NCI-H1092 treated with DMSO at 0.1 percent for 48 hours (cell line): ENCODE measurements around the gene MCTP1.

ENCODE experiments used
- DNase-seq: peaks from one replicate; lab custom pipeline; 2025; lab: John Stamatoyannopoulos, UW

MCTP1 gene

GRCh38 chr5:94693845-94694370 lies 591.0 kb downstream of the MCTP1 start:
- no peak for DNase-seq

- peak; percentile 51 for DNase-seq
Observed at GRCh38 chr5:94693043-94693822, 591.7 kb downstream of the MCTP1 start.

GRCh38 chr5:94692581-94692980 lies 592.3 kb downstream of the MCTP1 start:
- DNase-seq, result peak; percentile 44

GRCh38 chr5:94691949-94692348 lies 592.9 kb downstream of the MCTP1 start:
- peak; percentile 71 for DNase-seq

- peak; percentile 48 for DNase-seq
Observed at GRCh38 chr5:94691291-94691690, 593.6 kb downstream of the MCTP1 start.

GRCh38 chr5:94690778-94691177 lies 594.1 kb downstream of the MCTP1 start:
- peak; percentile 56 for DNase-seq

- peak; percentile 2 for DNase-seq
Observed at GRCh38 chr5:94689908-94690307, 595.0 kb downstream of the MCTP1 start.

GRCh38 chr5:94682814-94683520 lies 601.9 kb downstream of the MCTP1 start:
- no peak for DNase-seq

GRCh38 chr5:94675965-94676618 lies 608.8 kb downstream of the MCTP1 start:
- no peak for DNase-seq

GRCh38 chr5:94674490-94675382 lies 610.2 kb downstream of the MCTP1 start:
- no peak for DNase-seq

- DNase-seq, result no peak
Observed at GRCh38 chr5:94672746-94673145, 612.1 kb downstream of the MCTP1 start.

- DNase-seq, result no peak
Observed at GRCh38 chr5:94670726-94671125, 614.2 kb downstream of the MCTP1 start.

GRCh38 chr5:94667937-94668336 lies 617.0 kb downstream of the MCTP1 start:
- no peak for DNase-seq

GRCh38 chr5:94661086-94661485 lies 623.8 kb downstream of the MCTP1 start:
- no peak for DNase-seq

- no peak for DNase-seq
Observed at GRCh38 chr5:94660506-94660905, 624.4 kb downstream of the MCTP1 start.

GRCh38 chr5:94658272-94658671 lies 626.6 kb downstream of the MCTP1 start:
- DNase-seq, result no peak
